CD4-positive, alpha-beta T cell (primary cell): ENCODE measurements around the gene SSBP4. TPM values are rescaled to one million over a fixed set of nuclear protein-coding genes. Genes with fewer than 3 reads are reported as not detected.

Experiments used
- ATAC-seq: fragments of 200-7000 bp; cut with Tn5 transposase; one replicate; pipeline ENCODE4 v1.10.0; 2022; ENCODE audit warnings: mild to moderate bottlenecking; ENCODE audit not compliant: poor library complexity
- CTCF ChIA-PET: fragments of 350-600 bp; sonication (Branson Sonifier 250); formaldehyde crosslinking; loops from one replicate; lab custom pipeline; 2021; ENCODE audit warnings: antibody characterized with exemption, inconsistent platforms; lab: Charles Lee
- POLR2A ChIA-PET: fragments of 350-600 bp; sonication (Branson Sonifier 250); formaldehyde crosslinking; loops from one replicate; lab custom pipeline; 2021; ENCODE audit warnings: antibody characterized with exemption, inconsistent platforms; lab: Charles Lee
- DNase-seq, 14 experiments: peaks; one replicate each; pipeline ENCODE4 v3.0.0-alpha.2; 2013 to 2020; ENCODE audit warnings: mixed read lengths in 2 of 14
- H3K27ac ChIP-seq, 2 donors: one replicate each; pipeline versions ENCODE4 v1.5.1 to v1.7.0; 2013; ENCODE audit warnings: low read length in 2 of 2, low read depth in 1 of 2, mild to moderate bottlenecking in 1 of 2
- H3K27me3 ChIP-seq, 2 experiments: 1 replicate in 1 of 2; 2 replicates in 1 of 2; pipeline versions ENCODE4 v1.6.1 to v1.7.0; 2013; ENCODE audit warnings: low read length in 2 of 2, control low read depth in 1 of 2, mild to moderate bottlenecking in 1 of 2, moderate library complexity in 1 of 2; ENCODE audit not compliant: insufficient read depth in 2 of 2, control insufficient read depth in 1 of 2
- H3K36me3 ChIP-seq: one replicate; pipeline ENCODE4 v1.6.1; 2013; ENCODE audit warnings: low read length, control low read depth; ENCODE audit not compliant: insufficient read depth
- H3K4me1 ChIP-seq: one replicate; pipeline ENCODE4 v1.6.1; 2013; ENCODE audit warnings: low read length, control low read depth; ENCODE audit not compliant: insufficient read depth
- H3K4me3 ChIP-seq: one replicate; pipeline ENCODE4 v1.5.1; 2013; ENCODE audit warnings: mild to moderate bottlenecking, low read length, moderate library complexity
- H3K9me3 ChIP-seq, 2 experiments: 1 replicate in 1 of 2; 2 replicates in 1 of 2; pipeline versions ENCODE4 v1.6.1 to v1.7.0; 2013; ENCODE audit warnings: low read length in 2 of 2, mild to moderate bottlenecking in 2 of 2, control low read depth in 1 of 2, moderate library complexity in 1 of 2; ENCODE audit not compliant: control insufficient read depth in 1 of 2, insufficient read depth in 1 of 2
- H3K27ac Mint-ChIP-seq: one replicate; pipeline ENCODE4 v1.8.0; 2020; ENCODE audit warnings: mixed read lengths
- H3K27me3 Mint-ChIP-seq: one replicate; pipeline ENCODE4 v1.8.0; 2021; ENCODE audit warnings: mixed read lengths
- H3K36me3 Mint-ChIP-seq: one replicate; pipeline ENCODE4 v1.8.0; 2021; ENCODE audit warnings: low read depth, mixed read lengths
- H3K4me1 Mint-ChIP-seq: one replicate; pipeline ENCODE4 v1.8.0; 2021; ENCODE audit warnings: low read depth, mixed read lengths
- H3K4me3 Mint-ChIP-seq: one replicate; pipeline ENCODE4 v1.8.0; 2020; ENCODE audit warnings: mild to moderate bottlenecking, mixed read lengths
- H3K9me3 Mint-ChIP-seq: one replicate; pipeline ENCODE4 v1.8.0; 2020; ENCODE audit warnings: mixed read lengths
- intact Hi-C, 2 experiments: fragments of 100-400 bp; cut with DNase I in 1 of 2; cut with micrococcal nuclease in 1 of 2; formaldehyde crosslinking; loops; one replicate each; pipeline versions ENCODE4 v1.15.1 to v1.9.0; 2023 to 2025; cut with DNase I, micrococcal nuclease
- total RNA-seq, 174 experiments: library from RNA in 2 of 174; stranded (reverse) in 2 of 174; gene quantifications; one replicate each; pipeline ENCODE4 v1.2.3 and lab custom pipeline; 2021 to 2026
- TF ChIP-seq, protein P1 (sequence below): fragments of 200-600 bp; IDR thresholded peaks from one replicate; pipeline ENCODE4 v1.8.0; 2022; ENCODE audit warnings: antibody characterized with exemption, mild to moderate bottlenecking

The SSBP4 gene
- total RNA-seq, 2 experiments from 2014 or later = 44.0 to 50.9 TPM

DNA sequence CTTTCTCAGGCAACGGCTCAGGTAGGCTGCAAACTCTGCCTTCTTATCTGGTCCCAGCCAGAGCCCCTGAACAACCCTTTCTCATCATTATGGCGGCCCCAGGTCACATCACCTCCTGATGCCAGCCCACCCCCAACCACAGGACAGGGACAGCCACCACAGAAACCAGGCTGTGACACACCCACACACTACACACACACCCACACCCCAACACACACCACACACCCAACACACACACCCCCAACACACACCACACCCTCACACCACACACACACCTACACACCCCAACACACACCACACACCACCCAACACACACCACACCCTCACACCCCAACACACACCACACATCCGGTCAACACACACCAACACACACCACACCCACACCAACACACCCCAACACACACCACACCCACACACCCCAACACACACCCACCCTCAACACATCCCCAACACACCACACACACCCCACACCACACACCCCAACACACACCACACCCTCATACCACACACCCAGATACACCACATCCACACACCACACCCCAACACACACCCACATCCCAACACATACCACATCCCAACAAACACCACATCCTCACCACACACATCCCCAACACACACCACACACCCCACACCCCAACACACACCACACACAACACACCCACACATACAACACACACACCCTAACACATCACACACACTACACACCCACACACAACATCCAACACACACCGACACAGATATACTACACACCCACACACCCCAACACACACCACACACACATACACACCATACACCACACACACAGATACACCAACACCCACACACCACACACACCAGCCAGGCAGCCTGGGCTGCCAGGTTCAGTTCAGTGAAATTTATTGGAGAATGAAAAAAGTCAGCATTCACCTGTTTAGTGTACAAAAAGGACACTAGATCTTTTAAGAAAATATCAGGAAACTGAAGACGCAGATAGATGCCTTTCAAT, 22.9 kb downstream of the SSBP4 start:
- intact Hi-C loops = no loop called here
- H3K27ac ChIP-seq = peak overlapping the region in 1 of 2 donors; percentile 9
- H3K36me3 Mint-ChIP-seq = peaks cover 39% of the 10 kb centered on the region
- H3K9me3 Mint-ChIP-seq = no peaks in the 10 kb centered on the region
- ATAC-seq (peak; percentile 6), DNase-seq (peak in 3 of 14 experiments; percentile 32 to 79 (median 59))
- POLR2A ChIA-PET = interaction anchor here (1.1 to 2.1 kb wide), 2 partner anchors 23 to 25 kb away, joined by 4 to 10 read pairs; partner anchors contain the start of gene SSBP4
- H3K9me3 ChIP-seq = peaks cover 0 to 8% of the 10 kb centered on the region in 2 experiments
- CTCF ChIA-PET = interaction anchor here (1.2 to 3.1 kb wide), 2 partner anchors 9 to 23 kb away, joined by 6 to 10 read pairs; partner anchors contain the start of gene SSBP4
- H3K36me3 ChIP-seq = peaks cover 35% of the 10 kb centered on the region
- no peaks in the 10 kb centered on the region for H3K27me3 ChIP-seq
- H3K27me3 Mint-ChIP-seq = no peaks in the 10 kb centered on the region
- peak overlapping the region; percentile 81 for H3K27ac Mint-ChIP-seq
- peak overlapping the region; percentile 51 for H3K4me3 Mint-ChIP-seq
- no peak overlapping the region for H3K4me3 ChIP-seq
- TF ChIP-seq, protein P1, sequence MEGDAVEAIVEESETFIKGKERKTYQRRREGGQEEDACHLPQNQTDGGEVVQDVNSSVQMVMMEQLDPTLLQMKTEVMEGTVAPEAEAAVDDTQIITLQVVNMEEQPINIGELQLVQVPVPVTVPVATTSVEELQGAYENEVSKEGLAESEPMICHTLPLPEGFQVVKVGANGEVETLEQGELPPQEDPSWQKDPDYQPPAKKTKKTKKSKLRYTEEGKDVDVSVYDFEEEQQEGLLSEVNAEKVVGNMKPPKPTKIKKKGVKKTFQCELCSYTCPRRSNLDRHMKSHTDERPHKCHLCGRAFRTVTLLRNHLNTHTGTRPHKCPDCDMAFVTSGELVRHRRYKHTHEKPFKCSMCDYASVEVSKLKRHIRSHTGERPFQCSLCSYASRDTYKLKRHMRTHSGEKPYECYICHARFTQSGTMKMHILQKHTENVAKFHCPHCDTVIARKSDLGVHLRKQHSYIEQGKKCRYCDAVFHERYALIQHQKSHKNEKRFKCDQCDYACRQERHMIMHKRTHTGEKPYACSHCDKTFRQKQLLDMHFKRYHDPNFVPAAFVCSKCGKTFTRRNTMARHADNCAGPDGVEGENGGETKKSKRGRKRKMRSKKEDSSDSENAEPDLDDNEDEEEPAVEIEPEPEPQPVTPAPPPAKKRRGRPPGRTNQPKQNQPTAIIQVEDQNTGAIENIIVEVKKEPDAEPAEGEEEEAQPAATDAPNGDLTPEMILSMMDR = no peak
- H3K4me1 Mint-ChIP-seq = peaks cover 26% of the 10 kb centered on the region
- peaks cover 35% of the 10 kb centered on the region for H3K4me1 ChIP-seq

DNA sequence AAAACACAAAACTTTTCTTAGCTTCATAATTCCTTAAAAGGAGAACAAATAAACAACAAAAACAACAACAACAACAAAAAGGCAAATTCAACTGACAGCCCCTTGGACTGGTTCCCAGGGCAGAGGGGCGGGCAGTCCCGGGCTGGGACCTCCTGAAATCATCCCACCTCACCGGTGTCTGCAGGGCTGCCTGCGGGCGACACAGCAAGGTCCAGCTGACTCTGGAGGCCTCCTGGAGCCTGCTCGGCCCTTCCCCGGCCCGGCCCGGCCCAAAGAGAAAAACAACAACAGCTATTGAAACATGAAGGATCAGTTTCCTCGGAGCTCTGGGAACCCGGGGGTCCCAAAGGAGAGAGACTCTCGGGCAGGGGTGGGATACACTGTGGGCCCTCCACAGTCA, 23.7 kb downstream of the SSBP4 start:
- Histone ChIP-seq H3K27me3 (no peaks in the 10 kb centered on the region), H3K36me3 (peaks cover 39% of the 10 kb centered on the region), H3K4me1 (peaks cover 29% of the 10 kb centered on the region), H3K27ac (no peak overlapping the region), H3K4me3 (no peak overlapping the region), H3K9me3 (peaks cover 0 to 8% of the 10 kb centered on the region in 2 experiments)
- TF ChIP-seq, protein P1 = no peak
- POLR2A ChIA-PET = interaction anchor here (1.1 kb wide), 1 partner anchor 26 kb away, joined by 4 read pairs; no protein-coding TSS in a partner anchor
- Mint-ChIP-seq H3K27ac (no peak overlapping the region), H3K27me3 (no peaks in the 10 kb centered on the region), H3K9me3 (no peaks in the 10 kb centered on the region), H3K4me3 (no peak overlapping the region), H3K4me1 (peaks cover 26% of the 10 kb centered on the region), H3K36me3 (peaks cover 47% of the 10 kb centered on the region)
- ATAC-seq = no peak
- CTCF ChIA-PET = interaction anchor here (1.2 kb wide), 1 partner anchor 8 kb away, joined by 6 read pairs; no protein-coding TSS in a partner anchor
- intact Hi-C loops = no loop called here
- DNase-seq = no peak

DNA sequence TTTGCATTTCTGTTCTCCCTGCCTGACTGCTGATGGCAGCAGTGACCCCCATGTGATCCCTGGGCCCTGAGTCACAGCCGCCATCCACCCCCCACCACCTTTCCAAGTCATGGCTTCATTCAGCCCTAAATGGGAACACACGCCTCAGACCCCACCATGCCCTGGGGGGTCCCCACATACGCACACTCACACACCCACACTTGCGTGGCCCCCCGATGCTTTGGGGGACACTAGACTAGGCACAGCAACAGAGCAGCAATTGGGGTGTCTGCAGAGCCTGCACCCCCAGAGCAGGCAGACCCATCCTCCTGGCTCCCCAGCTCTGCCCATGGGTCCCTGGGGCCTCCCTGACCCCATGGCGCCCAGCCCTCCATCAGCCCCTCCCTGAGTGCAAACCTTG, 24.2 kb downstream of the SSBP4 start:
- ChIA-PET POLR2A (interaction anchor here (1.1 kb wide), 1 partner anchor 27 kb away, joined by 4 read pairs; no protein-coding TSS in a partner anchor), CTCF (interaction anchor here (1.2 kb wide), 1 partner anchor 8 kb away, joined by 6 read pairs; no protein-coding TSS in a partner anchor)
- DNase-seq = no peak
- TF ChIP-seq, protein P1 = no peak
- peaks cover 52% of the 10 kb centered on the region for H3K36me3 Mint-ChIP-seq
- no peak for ATAC-seq
- H3K36me3 ChIP-seq = peaks cover 44% of the 10 kb centered on the region
- H3K4me3 ChIP-seq = no peak overlapping the region
- H3K27me3 Mint-ChIP-seq = no peaks in the 10 kb centered on the region
- H3K9me3 Mint-ChIP-seq = no peaks in the 10 kb centered on the region
- no peak overlapping the region for H3K27ac Mint-ChIP-seq
- H3K27me3 ChIP-seq = no peaks in the 10 kb centered on the region
- peaks cover 25% of the 10 kb centered on the region for H3K4me1 ChIP-seq
- H3K9me3 ChIP-seq = peaks cover 0 to 8% of the 10 kb centered on the region in 2 experiments
- H3K4me3 Mint-ChIP-seq = peak overlapping the region; percentile 34
- no peak overlapping the region for H3K27ac ChIP-seq
- intact Hi-C loops = no loop called here
- H3K4me1 Mint-ChIP-seq = peaks cover 28% of the 10 kb centered on the region
